Omental fat pad (tissue), 4 donors: ENCODE measurements around the gene GPRC5B. TPM values are rescaled to one million over a fixed set of nuclear protein-coding genes. Genes with fewer than 3 reads are reported as not detected.

Source experiments
- ATAC-seq: fragments of 150-250 bp; one replicate; pipeline ENCODE4 v1.9.1; 2016; ENCODE audit warnings: mild to moderate bottlenecking, moderate library complexity; ENCODE audit not compliant: low FRiP score
- DNase-seq: peaks from one replicate; pipeline ENCODE4 v3.0.0-alpha.2; 2019; ENCODE audit warnings: low spot score
- total RNA-seq, 4 donors: library from RNA; depleted of rRNA; stranded (reverse); fragments of >200 nt; gene quantifications; one replicate each; pipeline ENCODE4 v1.1.0, GENCODE V29; 2016
- TF ChIP-seq, protein P1 (sequence below), 3 donors: fragments of 450-650 bp; IDR thresholded peaks; one replicate each; pipeline ENCODE4 v1.5.1; 2016 to 2017; ENCODE audit warnings: antibody characterized with exemption in 3 of 3, mild to moderate bottlenecking in 3 of 3, moderate library complexity in 2 of 3

Gene GPRC5B
- total RNA-seq, 4 donors from 2014 or later = 15.4 to 36.3 (median 30.7) TPM

DNA sequence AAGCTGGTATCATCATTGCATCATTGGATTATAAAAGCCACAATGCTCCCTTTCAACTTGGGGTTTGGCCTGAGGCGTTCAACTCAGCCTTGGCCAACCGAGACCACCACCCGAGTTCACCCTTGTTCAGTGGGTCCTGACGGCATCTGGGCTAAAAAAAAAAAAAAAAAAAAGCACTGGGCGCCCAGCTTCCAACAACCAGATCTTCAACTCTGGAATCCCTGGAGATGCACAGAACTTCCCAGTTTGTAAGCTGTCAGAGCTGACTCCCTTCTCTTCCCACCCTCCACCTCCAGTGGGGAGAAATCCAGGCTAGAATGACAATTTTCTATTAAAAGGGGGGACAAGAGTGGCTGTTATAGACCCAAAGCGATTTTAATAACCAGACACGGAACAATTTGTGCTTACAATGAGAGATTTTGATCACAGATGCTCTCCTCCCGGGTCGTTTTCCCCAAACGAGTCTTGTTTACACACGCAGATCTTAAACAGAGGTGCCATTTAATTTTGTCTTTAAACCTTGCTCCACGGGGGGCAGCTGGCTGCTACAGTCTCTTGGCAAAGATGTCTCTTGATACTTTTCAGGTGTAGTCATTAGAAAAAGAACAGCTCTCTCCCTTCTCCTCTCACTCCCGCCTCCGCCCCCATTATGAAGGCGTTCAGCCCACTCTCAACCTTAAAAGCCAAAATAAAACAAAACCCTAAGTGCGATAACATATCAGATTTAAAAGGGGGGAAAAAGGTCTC, 26.9 kb downstream of the GPRC5B start:
- TF ChIP-seq, protein P1, sequence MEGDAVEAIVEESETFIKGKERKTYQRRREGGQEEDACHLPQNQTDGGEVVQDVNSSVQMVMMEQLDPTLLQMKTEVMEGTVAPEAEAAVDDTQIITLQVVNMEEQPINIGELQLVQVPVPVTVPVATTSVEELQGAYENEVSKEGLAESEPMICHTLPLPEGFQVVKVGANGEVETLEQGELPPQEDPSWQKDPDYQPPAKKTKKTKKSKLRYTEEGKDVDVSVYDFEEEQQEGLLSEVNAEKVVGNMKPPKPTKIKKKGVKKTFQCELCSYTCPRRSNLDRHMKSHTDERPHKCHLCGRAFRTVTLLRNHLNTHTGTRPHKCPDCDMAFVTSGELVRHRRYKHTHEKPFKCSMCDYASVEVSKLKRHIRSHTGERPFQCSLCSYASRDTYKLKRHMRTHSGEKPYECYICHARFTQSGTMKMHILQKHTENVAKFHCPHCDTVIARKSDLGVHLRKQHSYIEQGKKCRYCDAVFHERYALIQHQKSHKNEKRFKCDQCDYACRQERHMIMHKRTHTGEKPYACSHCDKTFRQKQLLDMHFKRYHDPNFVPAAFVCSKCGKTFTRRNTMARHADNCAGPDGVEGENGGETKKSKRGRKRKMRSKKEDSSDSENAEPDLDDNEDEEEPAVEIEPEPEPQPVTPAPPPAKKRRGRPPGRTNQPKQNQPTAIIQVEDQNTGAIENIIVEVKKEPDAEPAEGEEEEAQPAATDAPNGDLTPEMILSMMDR (IDR thresholded peaks at IDR 0.05) = no peak
- DNase-seq (no peak), ATAC-seq (no peak)

DNA sequence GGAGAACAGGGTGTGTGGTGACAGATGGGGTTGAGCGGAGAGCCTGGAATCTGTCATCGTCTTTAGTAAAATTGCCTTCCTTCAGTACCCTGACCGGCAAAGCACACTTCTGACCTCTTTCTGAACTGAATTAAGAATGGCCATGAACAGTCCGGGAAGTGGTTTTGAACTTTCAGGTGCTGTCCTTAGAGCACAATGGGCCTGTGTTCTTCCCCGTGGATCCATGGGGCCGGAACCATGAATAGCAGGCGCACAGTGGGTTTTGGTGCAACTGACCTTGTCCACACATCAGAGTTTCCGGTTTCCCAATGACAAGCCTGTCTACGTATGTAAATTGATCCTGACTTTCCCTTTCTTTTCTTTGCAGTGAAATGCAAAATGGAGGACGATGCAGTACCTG, 28.5 kb downstream of the GPRC5B start:
- TF ChIP-seq, protein P1 (IDR thresholded peaks at IDR 0.05) = no peak
- no peak for DNase-seq
- ATAC-seq = no peak

DNA sequence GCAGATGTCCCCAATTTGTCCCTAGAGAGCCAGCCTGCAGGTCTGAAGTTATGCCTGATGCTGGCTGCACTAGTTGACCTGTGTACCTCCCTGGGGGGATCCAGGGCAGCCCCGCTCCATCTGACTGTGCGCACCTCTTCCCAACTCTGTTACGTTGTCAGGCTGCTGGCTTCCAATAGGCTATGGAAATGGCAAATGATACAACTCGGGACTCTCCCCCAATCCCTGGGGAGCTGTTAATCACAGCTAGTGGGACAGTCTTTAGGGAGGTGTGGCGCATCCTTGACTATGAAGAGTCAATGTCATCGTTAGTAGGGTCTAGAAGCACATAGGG, 30.1 kb downstream of the GPRC5B start:
- ATAC-seq (no peak), DNase-seq (no peak)
- TF ChIP-seq, protein P1 (IDR thresholded peaks at IDR 0.05) = no peak

DNA sequence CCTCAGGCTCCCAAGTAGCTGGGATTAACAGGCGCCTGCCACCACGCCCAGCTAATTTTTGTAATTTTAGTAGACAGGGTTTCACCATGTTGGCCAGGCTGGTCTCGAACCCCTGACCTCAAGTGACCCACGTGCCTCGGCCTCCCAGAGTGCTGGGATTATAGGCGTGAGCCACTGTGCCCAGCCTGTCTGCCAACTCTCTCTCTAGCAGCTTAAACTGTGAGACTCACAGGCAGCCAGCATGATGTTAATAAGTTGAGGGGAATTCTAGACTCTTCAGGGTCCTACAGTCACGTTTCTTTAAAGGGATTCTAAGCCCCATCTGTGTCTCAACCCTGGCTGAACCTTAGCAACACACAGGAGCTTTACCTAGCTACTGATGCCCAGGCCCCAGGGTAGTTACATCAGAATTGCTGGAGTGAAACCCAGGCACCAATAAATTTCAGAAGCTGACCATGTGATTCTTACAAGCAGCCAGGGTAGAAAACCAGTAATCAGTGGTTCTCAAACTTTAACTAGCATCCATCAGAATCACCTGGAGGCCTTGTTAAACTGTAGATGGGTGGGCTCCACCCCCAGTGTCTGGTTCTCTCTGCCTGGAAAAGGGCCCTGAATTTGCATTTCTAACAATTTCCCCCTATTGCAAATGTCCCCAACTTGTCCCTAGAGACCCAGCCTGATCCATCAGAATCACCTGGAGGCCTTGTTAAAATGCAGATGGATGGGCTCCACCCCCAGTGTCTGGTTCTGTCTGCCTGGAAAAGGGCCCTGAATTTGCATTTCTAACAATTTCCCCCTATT, 30.7 kb downstream of the GPRC5B start:
- TF ChIP-seq, protein P1 (IDR thresholded peaks at IDR 0.05) = no peak
- ATAC-seq = no peak
- DNase-seq = no peak

DNA sequence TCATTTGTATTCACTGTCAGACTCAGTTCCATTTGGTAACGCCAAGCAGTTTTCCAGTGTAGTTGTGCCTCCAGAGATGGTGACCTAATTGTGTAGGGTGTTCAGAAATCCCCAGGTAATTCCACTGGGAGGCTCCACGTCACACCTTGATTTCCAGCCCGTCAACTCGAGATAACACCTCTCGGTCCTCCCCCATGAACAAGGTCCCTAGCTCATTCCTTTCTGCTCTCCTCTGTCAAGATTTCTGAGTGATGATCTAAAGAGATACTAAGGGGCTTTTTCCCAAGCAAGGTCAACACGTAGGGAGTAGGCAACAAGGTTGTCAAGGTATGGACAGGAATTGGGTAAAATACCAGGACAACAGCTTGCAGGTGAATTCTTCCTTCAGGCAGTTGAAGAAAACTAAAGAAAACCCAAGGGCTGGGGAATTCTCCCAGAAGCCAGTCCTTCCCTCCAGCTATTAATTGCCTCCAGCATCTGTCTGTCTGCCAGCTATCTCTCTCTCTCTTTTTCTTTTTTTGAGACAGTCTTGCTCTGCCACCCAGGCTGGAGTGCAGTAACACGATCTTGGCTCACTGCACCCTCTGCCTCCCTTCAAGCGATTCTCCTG, 31.4 kb downstream of the GPRC5B start:
- DNase-seq (no peak), ATAC-seq (no peak)
- TF ChIP-seq, protein P1 (IDR thresholded peaks at IDR 0.05) = no peak

DNA sequence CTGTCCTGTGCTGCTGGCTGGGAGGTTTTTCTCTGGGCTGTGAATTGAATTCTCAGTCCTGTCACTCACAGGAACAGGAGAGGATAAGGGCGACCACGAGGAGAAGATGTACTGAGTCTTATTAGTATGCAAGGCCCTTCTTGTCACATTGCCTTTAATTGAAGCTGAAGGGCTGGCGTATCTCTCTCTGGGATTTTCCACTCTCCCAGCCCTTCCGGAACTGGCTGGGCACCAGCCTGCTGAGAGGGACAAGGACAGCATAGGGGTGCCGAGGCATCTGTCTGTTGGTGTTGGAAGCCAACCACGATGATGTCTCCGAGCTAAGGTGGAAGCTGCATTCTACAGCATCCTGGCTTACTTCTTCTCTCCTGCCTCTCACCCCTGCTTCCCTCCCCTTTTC, 33.2 kb downstream of the GPRC5B start:
- TF ChIP-seq, protein P1 (IDR thresholded peaks at IDR 0.05) = no peak
- no peak for DNase-seq
- no peak for ATAC-seq
